ENCODE results near the gene ADARB2. TPM values are rescaled to one million over a fixed set of nuclear protein-coding genes. Genes with fewer than 3 reads are reported as not detected.

The ADARB2 gene
- total RNA-seq, 4 donors from 2014 or later: 1.3 to 5.4 (median 1.8) TPM

- H3K4me1 ChIP-seq: peaks cover 0 to 4% (median 0%) of the 10 kb centered on the region in 3 donors
- H3K27me3 ChIP-seq: peaks cover 69% of the 10 kb centered on the region
- TF ChIP-seq CTCF (IDR thresholded peaks at IDR 0.05): peak in 1 of 4 experiments; percentile 48
- TF ChIP-seq POLR2AphosphoS5 (IDR thresholded peaks at IDR 0.05): no peak
- no peaks in the 10 kb centered on the region for H3K9me3 ChIP-seq
- peak; percentile 51 for ATAC-seq
- no peaks in the 10 kb centered on the region for H3K36me3 ChIP-seq
- 4 to 22% methylated on average over 6 to 15 of the region's 25 CpGs for WGBS, 2 donors (ENCODE audit: low coverage in 1 of 2)
- no peak overlapping the region for H3K4me3 ChIP-seq
- no peak overlapping the region for H3K27ac ChIP-seq
These were observed 316.5 kb downstream of the ADARB2 start for GRCh38 chr10:1420661-1421362.

DNA sequence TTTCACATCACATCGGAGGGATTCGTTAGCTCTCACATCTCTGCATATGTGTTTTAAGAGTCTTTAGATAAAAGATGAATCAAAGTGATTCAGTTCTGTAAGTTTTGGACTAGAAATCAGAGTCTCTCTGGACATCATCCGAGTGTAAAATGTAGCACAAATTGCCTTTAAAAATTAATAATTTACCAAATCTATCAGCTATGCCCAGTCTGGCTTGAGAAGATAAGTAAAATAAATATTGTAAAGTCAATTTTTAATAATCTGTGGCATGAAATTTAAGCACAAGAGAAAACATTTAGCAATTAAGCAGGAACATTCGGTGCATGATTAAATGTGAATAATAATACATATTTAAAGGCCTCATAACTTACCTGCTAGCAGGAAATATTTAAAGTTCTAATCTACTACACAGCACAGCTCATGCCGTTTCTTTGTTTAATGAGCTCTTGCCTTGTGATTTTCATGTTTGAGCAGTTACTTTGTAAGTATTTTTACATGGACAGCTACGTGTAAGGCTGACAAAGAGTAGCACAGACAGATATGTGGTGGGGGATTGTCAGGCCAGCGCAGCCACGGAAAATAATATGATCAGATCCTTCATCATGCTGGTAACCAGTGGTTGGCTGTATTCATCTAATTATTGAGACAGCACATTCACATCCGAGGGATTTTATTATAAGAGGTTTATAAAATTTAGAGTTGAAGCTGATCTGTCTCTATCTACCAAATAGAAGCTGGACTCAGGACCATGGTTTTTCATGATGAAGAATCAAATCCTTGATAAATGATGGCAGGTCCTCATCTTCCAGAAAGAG is 317.3 kb downstream of the ADARB2 start:
- TF ChIP-seq POLR2A (IDR thresholded peaks at IDR 0.05) (no peak), CTCF (IDR thresholded peaks at IDR 0.05) (no peak), POLR2AphosphoS5 (IDR thresholded peaks at IDR 0.05) (no peak), EP300 (IDR thresholded peaks at IDR 0.05) (no peak)
- H3K36me3 ChIP-seq: no peaks in the 10 kb centered on the region
- peaks cover 0 to 4% (median 0%) of the 10 kb centered on the region in 3 donors for H3K4me1 ChIP-seq
- no peak overlapping the region for H3K27ac ChIP-seq
- no peak for ATAC-seq
- H3K9me3 ChIP-seq: no peaks in the 10 kb centered on the region
- peaks cover 69% of the 10 kb centered on the region for H3K27me3 ChIP-seq
- WGBS, 2 donors (ENCODE audit: low coverage in 1 of 2): 47 to 60% methylated on average over 9 of the region's 9 CpGs
- no peak overlapping the region for H3K4me3 ChIP-seq

DNA sequence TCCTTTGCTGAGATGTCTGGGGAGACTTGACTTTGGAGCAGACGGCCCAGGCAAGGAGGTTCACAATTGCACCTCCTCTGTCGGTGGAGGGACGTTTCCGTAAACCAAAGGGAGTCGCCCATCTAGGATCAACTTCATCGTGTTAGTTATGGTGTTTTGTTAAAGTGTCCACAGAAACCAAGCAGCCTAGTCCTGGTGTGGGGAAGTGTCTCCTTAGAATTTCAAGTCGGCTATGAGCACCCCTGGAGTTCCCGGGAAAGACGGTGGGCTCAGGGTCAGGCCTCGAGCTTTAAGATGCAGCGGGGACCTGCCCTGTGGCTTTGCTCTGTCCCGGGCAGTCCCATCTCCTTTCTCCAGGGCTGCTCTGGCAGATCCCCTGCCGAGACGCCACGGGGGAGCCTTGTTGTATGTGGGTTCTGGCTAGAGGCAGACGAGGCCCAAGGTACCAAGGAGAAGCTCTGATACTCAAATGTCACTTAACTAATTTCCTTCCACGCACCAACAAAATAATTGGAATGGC is 319.2 kb downstream of the ADARB2 start:
- TF ChIP-seq EP300 (IDR thresholded peaks at IDR 0.05) (no peak), CTCF (IDR thresholded peaks at IDR 0.05) (no peak), POLR2A (IDR thresholded peaks at IDR 0.05) (no peak), POLR2AphosphoS5 (IDR thresholded peaks at IDR 0.05) (no peak)
- Histone ChIP-seq H3K9me3 (no peaks in the 10 kb centered on the region), H3K27ac (no peak overlapping the region), H3K4me1 (peaks cover 0 to 4% (median 0%) of the 10 kb centered on the region in 3 donors), H3K27me3 (peaks cover 71% of the 10 kb centered on the region), H3K36me3 (no peaks in the 10 kb centered on the region), H3K4me3 (no peak overlapping the region)
- ATAC-seq: no peak
- WGBS, 2 donors (ENCODE audit: low coverage in 1 of 2): 88 to 100% methylated on average over 1 to 9 of the region's 17 CpGs

DNA sequence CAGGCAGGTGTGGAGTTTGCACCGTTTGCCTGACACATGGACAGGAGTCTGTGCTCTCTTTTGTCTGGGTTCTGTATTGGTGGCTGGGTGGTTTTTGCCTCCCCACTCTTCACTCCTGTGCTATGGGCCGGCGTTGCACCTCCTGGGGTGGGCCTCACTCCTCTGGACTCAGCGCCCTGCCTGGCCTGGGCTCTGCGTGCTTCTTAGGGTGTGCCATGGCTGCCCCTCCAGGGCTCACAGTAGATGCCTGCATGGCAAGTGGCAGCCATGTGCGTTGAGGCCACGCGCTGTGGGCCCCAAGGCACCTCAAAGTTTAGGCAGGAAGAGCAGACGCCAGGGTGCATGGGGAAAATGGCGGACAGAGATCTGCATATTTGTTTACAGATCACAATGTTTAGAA is 319.8 kb downstream of the ADARB2 start:
- no peaks in the 10 kb centered on the region for H3K36me3 ChIP-seq
- H3K27ac ChIP-seq: no peak overlapping the region
- H3K4me1 ChIP-seq: peaks cover 0 to 4% (median 0%) of the 10 kb centered on the region in 3 donors
- ATAC-seq: no peak
- H3K27me3 ChIP-seq: peaks cover 71% of the 10 kb centered on the region
- no peaks in the 10 kb centered on the region for H3K9me3 ChIP-seq
- no peak overlapping the region for H3K4me3 ChIP-seq
- 80 to 94% methylated on average over 1 to 2 of the region's 10 CpGs for WGBS, 2 donors (ENCODE audit: low coverage in 1 of 2)
- no peak for TF ChIP-seq POLR2AphosphoS5 (IDR thresholded peaks at IDR 0.05)
- TF ChIP-seq POLR2A (IDR thresholded peaks at IDR 0.05): no peak
- no peak for TF ChIP-seq EP300 (IDR thresholded peaks at IDR 0.05)
- TF ChIP-seq CTCF (IDR thresholded peaks at IDR 0.05): no peak
